Breast epithelium (tissue), 3 donors: ENCODE results near the gene SCAP.

ENCODE experiments used
- CTCF ChIP-seq, 3 donors: fragments of 450-650 bp; IDR thresholded peaks; one replicate each; pipeline ENCODE4 v1.5.1; 2016 to 2017; ENCODE audit warnings: antibody characterized with exemption in 3 of 3, mild to moderate bottlenecking in 3 of 3, moderate library complexity in 3 of 3
- POLR2AphosphoS5 ChIP-seq, 3 donors: sonication (generic); formaldehyde crosslinking; IDR thresholded peaks; one replicate each; pipeline ENCODE4 v1.6.1; 2017; ENCODE audit warnings: antibody characterized with exemption in 3 of 3

GRCh38 chr3:47425959-47426358 is 49.8 kb downstream of the SCAP start:
- TF ChIP-seq POLR2AphosphoS5 (IDR thresholded peaks at IDR 0.05), result no peak
- TF ChIP-seq CTCF (IDR thresholded peaks at IDR 0.05), result no peak
